Measurements from ENCODE around the gene PALMD.

PALMD gene

DNA sequence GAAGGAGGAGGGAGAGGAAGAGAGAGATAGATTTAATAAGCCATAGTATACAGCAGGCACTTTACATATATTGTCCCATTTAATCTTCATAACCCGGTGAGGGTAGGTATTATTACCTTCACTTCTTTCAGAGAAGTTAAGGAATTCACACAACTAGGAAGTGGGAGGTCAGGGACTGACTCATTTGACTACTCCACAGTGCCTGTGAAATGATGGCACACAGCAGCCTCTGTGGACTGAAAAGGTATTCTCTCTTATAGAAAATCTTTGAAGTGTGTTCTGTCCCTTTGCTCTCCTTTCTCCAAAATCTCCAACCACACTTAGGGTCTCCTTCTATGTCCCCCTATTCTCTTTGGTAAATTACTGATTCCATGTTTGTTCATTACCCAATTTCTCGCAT, 23.9 kb downstream of the PALMD start:
- H3K27ac ChIP-seq (ENCODE audit: low read depth, low read length), result peak overlapping the region; percentile 93
- H3K36me3 ChIP-seq (ENCODE audit: control insufficient read depth in 5 of 5, insufficient read depth in 5 of 5, low read length in 5 of 5), result peaks cover 46 to 75% (median 56%) of the 10 kb centered on the region in 5 donors
- peak overlapping the region in 1 of 5 donors; percentile 34 for H3K9ac ChIP-seq (ENCODE audit: low read length in 5 of 5)
- no peaks in the 10 kb centered on the region for H3K9me3 ChIP-seq (ENCODE audit: control insufficient read depth in 5 of 5, low read length in 5 of 5)
- no peak overlapping the region for H3K4me3 ChIP-seq (ENCODE audit: low read depth in 1 of 5, low read length in 5 of 5)
- H3K27me3 ChIP-seq (ENCODE audit: control insufficient read depth in 5 of 5, insufficient read depth in 4 of 5, low read length in 5 of 5), result no peaks in the 10 kb centered on the region
- peaks cover 10 to 75% (median 63%) of the 10 kb centered on the region in 5 donors for H3K4me1 ChIP-seq (ENCODE audit: control insufficient read depth in 5 of 5, insufficient read depth in 5 of 5, low read length in 5 of 5)

DNA sequence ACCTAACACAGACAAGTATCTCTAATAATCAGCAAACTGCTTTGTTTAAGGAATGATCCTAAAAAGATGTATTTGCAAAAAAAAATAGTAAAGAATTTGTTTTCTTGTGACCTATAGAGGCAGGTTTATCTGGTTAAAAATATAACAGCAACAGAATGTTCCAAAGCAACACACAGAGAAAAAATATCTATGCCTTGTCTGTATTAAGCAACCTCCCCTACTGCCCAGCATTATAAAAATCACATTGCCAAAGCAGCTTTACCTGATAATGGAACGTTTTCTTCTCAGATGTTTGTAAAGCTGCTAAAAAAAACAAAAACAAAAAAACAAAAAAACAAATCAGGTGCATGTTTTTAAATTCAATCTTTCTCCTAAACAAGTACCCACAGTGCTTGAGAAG, 24.7 kb downstream of the PALMD start:
- Histone ChIP-seq H3K36me3 (ENCODE audit: control insufficient read depth in 5 of 5, insufficient read depth in 5 of 5, low read length in 5 of 5) (peaks cover 46 to 83% (median 59%) of the 10 kb centered on the region in 5 donors), H3K4me1 (ENCODE audit: control insufficient read depth in 5 of 5, insufficient read depth in 5 of 5, low read length in 5 of 5) (peaks cover 10 to 77% (median 62%) of the 10 kb centered on the region in 5 donors), H3K27me3 (ENCODE audit: control insufficient read depth in 5 of 5, insufficient read depth in 4 of 5, low read length in 5 of 5) (no peaks in the 10 kb centered on the region), H3K9me3 (ENCODE audit: control insufficient read depth in 5 of 5, low read length in 5 of 5) (no peaks in the 10 kb centered on the region), H3K9ac (ENCODE audit: low read length in 5 of 5) (peak overlapping the region in 1 of 5 donors; percentile 34), H3K27ac (ENCODE audit: low read depth, low read length) (peak overlapping the region; percentile 93), H3K4me3 (ENCODE audit: low read depth in 1 of 5, low read length in 5 of 5) (no peak overlapping the region)

DNA sequence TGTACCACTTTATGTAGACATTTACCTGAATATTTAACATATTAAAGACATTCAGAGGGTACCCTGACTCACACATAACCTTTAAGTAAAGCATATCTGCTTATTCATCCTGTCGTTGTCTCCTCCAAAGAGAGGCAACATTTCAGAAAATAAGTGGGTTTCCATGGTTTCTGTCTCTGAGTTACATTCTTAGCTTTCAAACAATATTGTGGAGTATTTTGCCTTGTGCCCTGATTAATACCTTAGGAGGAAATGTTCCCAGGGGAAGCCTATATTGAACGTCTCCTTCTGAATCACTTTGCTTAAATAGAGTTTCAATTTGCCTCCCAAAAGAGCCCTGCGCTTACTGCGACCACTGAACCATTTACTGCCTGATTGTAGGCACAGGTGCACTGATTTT, 26.1 kb downstream of the PALMD start:
- Histone ChIP-seq H3K27me3 (ENCODE audit: control insufficient read depth in 5 of 5, insufficient read depth in 4 of 5, low read length in 5 of 5) (no peaks in the 10 kb centered on the region), H3K9me3 (ENCODE audit: control insufficient read depth in 5 of 5, low read length in 5 of 5) (no peaks in the 10 kb centered on the region), H3K9ac (ENCODE audit: low read length in 5 of 5) (peak overlapping the region in 3 of 5 donors; percentile 20 to 52 (median 28)), H3K4me3 (ENCODE audit: low read depth in 1 of 5, low read length in 5 of 5) (no peak overlapping the region), H3K36me3 (ENCODE audit: control insufficient read depth in 5 of 5, insufficient read depth in 5 of 5, low read length in 5 of 5) (peaks cover 47 to 82% (median 64%) of the 10 kb centered on the region in 5 donors), H3K4me1 (ENCODE audit: control insufficient read depth in 5 of 5, insufficient read depth in 5 of 5, low read length in 5 of 5) (peaks cover 7 to 80% (median 66%) of the 10 kb centered on the region in 5 donors), H3K27ac (ENCODE audit: low read depth, low read length) (peak overlapping the region; percentile 93)

DNA sequence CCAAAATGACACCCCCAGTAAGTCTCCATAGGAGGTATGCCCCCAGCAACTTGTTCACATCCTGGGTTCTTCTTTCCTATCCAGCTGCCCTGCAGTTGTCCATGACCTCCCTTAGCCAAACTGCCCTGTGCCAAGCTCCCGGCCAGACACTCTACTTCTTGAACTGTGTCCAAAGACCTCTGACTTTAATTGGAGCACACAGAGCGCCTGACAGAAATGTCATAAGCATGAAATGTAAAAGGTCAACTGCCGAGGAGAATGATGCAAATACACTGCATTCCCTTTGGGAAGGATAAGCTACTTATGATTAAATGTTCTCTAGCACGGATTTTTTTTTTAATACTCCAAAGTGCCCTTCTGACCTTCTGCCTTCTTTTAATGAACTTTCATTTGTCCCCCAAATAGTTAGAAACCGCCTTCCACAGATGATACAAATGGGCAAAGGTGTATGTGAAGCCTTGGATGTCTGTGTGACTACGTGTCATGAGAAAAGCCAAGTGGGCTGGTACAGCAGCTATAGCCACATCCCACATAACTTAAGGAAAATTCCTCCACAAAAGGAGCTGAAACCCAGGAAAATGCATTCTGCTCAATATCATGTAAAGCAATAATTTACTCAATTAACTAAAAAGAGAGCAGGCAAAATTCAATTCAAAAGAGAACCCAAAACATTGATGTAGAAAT, 26.8 kb downstream of the PALMD start:
- H3K4me1 ChIP-seq (ENCODE audit: control insufficient read depth in 5 of 5, insufficient read depth in 5 of 5, low read length in 5 of 5), result peaks cover 7 to 84% (median 66%) of the 10 kb centered on the region in 5 donors
- H3K27ac ChIP-seq (ENCODE audit: low read depth, low read length), result peak overlapping the region; percentile 93
- no peaks in the 10 kb centered on the region for H3K27me3 ChIP-seq (ENCODE audit: control insufficient read depth in 5 of 5, insufficient read depth in 4 of 5, low read length in 5 of 5)
- H3K9ac ChIP-seq (ENCODE audit: low read length in 5 of 5), result peak overlapping the region in 4 of 5 donors; percentile 20 to 63 (median 26)
- no peak overlapping the region for H3K4me3 ChIP-seq (ENCODE audit: low read depth in 1 of 5, low read length in 5 of 5)
- peaks cover 49 to 81% (median 64%) of the 10 kb centered on the region in 5 donors for H3K36me3 ChIP-seq (ENCODE audit: control insufficient read depth in 5 of 5, insufficient read depth in 5 of 5, low read length in 5 of 5)
- no peaks in the 10 kb centered on the region for H3K9me3 ChIP-seq (ENCODE audit: control insufficient read depth in 5 of 5, low read length in 5 of 5)

DNA sequence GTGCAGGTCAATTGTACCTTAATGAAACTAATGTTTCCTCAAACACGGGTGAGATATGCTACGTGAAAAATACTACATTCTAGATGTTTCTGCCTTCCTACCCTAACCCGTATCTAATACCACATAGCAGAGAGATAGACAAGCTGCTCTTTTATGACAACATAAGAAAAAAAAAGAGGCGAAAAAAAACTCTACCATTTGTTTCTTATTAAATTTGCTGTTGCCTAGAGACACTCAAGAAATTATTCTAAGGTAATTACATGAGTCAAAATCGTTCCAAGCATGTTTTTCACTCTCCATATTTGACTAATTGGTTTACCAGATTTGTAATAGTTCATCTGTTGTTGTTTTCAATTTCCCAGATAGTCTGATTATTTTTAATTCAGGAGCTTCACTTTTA, 27.4 kb downstream of the PALMD start:
- Histone ChIP-seq H3K4me3 (ENCODE audit: low read depth in 1 of 5, low read length in 5 of 5) (no peak overlapping the region), H3K27ac (ENCODE audit: low read depth, low read length) (peak overlapping the region; percentile 93), H3K4me1 (ENCODE audit: control insufficient read depth in 5 of 5, insufficient read depth in 5 of 5, low read length in 5 of 5) (peaks cover 7 to 82% (median 65%) of the 10 kb centered on the region in 5 donors), H3K9ac (ENCODE audit: low read length in 5 of 5) (peak overlapping the region in 2 of 5 donors; percentile 16 to 63), H3K9me3 (ENCODE audit: control insufficient read depth in 5 of 5, low read length in 5 of 5) (no peaks in the 10 kb centered on the region), H3K36me3 (ENCODE audit: control insufficient read depth in 5 of 5, insufficient read depth in 5 of 5, low read length in 5 of 5) (peaks cover 46 to 81% (median 65%) of the 10 kb centered on the region in 5 donors), H3K27me3 (ENCODE audit: control insufficient read depth in 5 of 5, insufficient read depth in 4 of 5, low read length in 5 of 5) (no peaks in the 10 kb centered on the region)

DNA sequence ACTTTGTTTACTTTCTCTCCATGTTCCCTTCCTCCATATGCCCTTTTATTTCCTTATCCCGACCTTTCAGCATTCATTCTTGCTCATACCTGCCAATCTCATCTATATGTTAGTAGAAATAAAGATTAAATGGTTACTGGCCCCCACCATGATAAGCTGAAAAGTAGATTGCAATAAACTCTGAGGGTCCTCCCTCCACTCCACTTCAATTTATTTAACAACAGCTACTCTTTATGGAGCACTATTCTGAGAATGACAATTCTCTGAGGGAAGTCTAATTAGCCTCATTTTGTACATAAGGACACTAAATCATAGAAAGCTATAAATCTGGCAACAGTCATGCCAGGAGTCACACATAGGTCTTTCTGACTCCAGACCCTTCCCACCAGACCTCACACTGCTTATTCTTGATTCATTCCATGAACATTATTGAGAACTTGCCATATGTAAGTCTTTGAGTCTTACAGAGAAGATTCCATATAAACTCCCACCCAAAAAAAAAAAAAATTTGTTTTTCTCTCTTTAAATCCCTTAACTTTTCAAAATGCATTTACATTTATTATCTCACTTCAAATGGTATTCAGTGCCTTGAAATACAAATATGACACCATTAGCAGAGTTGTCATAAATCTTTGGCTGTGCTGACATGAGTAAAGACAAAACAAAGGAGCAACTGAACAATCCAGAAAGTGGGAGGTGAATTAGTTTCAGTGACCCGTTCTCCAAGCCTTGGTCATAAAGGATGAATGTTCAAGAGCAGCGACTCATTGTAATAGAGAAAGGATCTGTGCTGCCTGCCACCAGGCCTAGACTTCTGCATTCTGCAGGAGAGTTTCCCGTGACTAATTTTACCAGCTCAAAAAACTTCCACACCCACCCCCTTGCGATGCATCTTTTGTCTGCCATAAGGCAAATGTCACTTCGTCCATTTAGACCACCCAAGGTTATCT, 28.5 kb downstream of the PALMD start:
- H3K27ac ChIP-seq (ENCODE audit: low read depth, low read length), result peak overlapping the region; percentile 93
- H3K9me3 ChIP-seq (ENCODE audit: control insufficient read depth in 5 of 5, low read length in 5 of 5), result no peaks in the 10 kb centered on the region
- peaks cover 7 to 83% (median 68%) of the 10 kb centered on the region in 5 donors for H3K4me1 ChIP-seq (ENCODE audit: control insufficient read depth in 5 of 5, insufficient read depth in 5 of 5, low read length in 5 of 5)
- H3K36me3 ChIP-seq (ENCODE audit: control insufficient read depth in 5 of 5, insufficient read depth in 5 of 5, low read length in 5 of 5), result peaks cover 42 to 81% (median 63%) of the 10 kb centered on the region in 5 donors
- no peak overlapping the region for H3K4me3 ChIP-seq (ENCODE audit: low read depth in 1 of 5, low read length in 5 of 5)
- H3K27me3 ChIP-seq (ENCODE audit: control insufficient read depth in 5 of 5, insufficient read depth in 4 of 5, low read length in 5 of 5), result no peaks in the 10 kb centered on the region
- peak overlapping the region in 2 of 5 donors; percentile 20 to 63 for H3K9ac ChIP-seq (ENCODE audit: low read length in 5 of 5)

DNA sequence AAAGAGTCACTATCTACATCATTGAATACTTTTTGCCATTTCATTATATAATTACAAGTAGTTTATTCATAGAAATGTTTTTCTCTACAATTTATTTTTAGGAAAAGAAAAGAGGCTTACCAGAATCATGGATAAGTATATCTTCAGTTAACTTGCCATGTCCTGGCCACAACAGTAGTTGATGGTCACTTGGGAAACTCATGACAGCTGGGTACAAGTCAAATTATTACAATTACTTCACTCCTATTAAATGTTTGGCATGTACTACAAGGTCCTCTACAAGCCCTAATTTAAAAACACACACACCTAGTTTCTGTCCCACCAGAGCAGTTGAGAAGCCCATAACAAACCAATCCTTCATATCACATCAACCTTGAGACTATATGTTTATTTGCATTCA, 29.4 kb downstream of the PALMD start:
- Histone ChIP-seq H3K9ac (ENCODE audit: low read length in 5 of 5) (no peak overlapping the region), H3K9me3 (ENCODE audit: control insufficient read depth in 5 of 5, low read length in 5 of 5) (no peaks in the 10 kb centered on the region), H3K4me3 (ENCODE audit: low read depth in 1 of 5, low read length in 5 of 5) (no peak overlapping the region), H3K27ac (ENCODE audit: low read depth, low read length) (peak overlapping the region; percentile 93), H3K4me1 (ENCODE audit: control insufficient read depth in 5 of 5, insufficient read depth in 5 of 5, low read length in 5 of 5) (peaks cover 7 to 82% (median 71%) of the 10 kb centered on the region in 5 donors), H3K27me3 (ENCODE audit: control insufficient read depth in 5 of 5, insufficient read depth in 4 of 5, low read length in 5 of 5) (no peaks in the 10 kb centered on the region), H3K36me3 (ENCODE audit: control insufficient read depth in 5 of 5, insufficient read depth in 5 of 5, low read length in 5 of 5) (peaks cover 40 to 81% (median 62%) of the 10 kb centered on the region in 5 donors)

DNA sequence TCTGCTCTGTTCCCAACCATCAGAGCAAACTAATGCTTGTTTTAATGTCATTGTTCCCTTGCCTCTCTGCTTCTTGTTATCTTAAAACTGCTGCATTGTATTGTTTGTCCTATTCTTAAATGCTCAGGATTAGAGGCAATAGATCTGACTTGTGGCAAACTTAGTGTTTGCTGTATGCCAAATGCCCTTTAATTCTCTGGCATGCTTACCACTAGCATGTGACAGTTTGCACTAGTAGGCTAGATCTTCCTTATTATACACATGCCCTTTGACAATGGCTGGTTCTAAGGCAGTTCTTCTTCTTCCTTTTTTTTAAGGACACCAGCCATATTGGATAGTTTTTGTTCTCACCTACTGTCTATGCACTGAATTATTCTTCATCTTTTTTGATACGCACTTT, 30.1 kb downstream of the PALMD start:
- Histone ChIP-seq H3K9ac (ENCODE audit: low read length in 5 of 5) (no peak overlapping the region), H3K27ac (ENCODE audit: low read depth, low read length) (peak overlapping the region; percentile 93), H3K36me3 (ENCODE audit: control insufficient read depth in 5 of 5, insufficient read depth in 5 of 5, low read length in 5 of 5) (peaks cover 39 to 79% (median 61%) of the 10 kb centered on the region in 5 donors), H3K4me1 (ENCODE audit: control insufficient read depth in 5 of 5, insufficient read depth in 5 of 5, low read length in 5 of 5) (peaks cover 5 to 79% (median 68%) of the 10 kb centered on the region in 5 donors), H3K27me3 (ENCODE audit: control insufficient read depth in 5 of 5, insufficient read depth in 4 of 5, low read length in 5 of 5) (no peaks in the 10 kb centered on the region), H3K4me3 (ENCODE audit: low read depth in 1 of 5, low read length in 5 of 5) (no peak overlapping the region), H3K9me3 (ENCODE audit: control insufficient read depth in 5 of 5, low read length in 5 of 5) (no peaks in the 10 kb centered on the region)

DNA sequence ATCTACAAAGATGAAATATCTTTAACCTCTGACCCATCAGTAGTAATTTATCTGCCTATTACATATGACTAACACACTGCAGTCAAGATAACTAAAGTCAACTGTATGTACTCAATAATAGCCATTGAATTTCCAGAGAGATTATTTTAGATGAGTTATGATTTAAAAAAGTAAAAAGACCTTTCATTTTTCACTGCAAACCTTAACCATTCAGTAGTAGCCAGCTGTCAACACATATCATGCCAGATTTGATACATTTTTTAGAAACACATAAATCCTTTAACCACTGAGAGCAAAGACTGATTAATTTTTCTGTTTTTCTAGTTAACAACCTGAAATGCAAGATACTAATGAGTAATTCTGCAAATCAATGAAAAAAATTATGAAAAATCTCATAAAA, 31.0 kb downstream of the PALMD start:
- Histone ChIP-seq H3K9ac (ENCODE audit: low read length in 5 of 5) (no peak overlapping the region), H3K27me3 (ENCODE audit: control insufficient read depth in 5 of 5, insufficient read depth in 4 of 5, low read length in 5 of 5) (no peaks in the 10 kb centered on the region), H3K4me3 (ENCODE audit: low read depth in 1 of 5, low read length in 5 of 5) (no peak overlapping the region), H3K4me1 (ENCODE audit: control insufficient read depth in 5 of 5, insufficient read depth in 5 of 5, low read length in 5 of 5) (peaks cover 4 to 78% (median 66%) of the 10 kb centered on the region in 5 donors), H3K9me3 (ENCODE audit: control insufficient read depth in 5 of 5, low read length in 5 of 5) (no peaks in the 10 kb centered on the region), H3K36me3 (ENCODE audit: control insufficient read depth in 5 of 5, insufficient read depth in 5 of 5, low read length in 5 of 5) (peaks cover 42 to 75% (median 55%) of the 10 kb centered on the region in 5 donors), H3K27ac (ENCODE audit: low read depth, low read length) (peak overlapping the region; percentile 93)

All from subcutaneous abdominal adipose tissue (tissue), 5 donors.